ENCODE measurements around the gene CCNF. TPM values are rescaled to one million over a fixed set of nuclear protein-coding genes. Genes with fewer than 3 reads are reported as not detected.

The CCNF gene
- total RNA-seq, 2 donors from 2014 or later, result 0.99 to 2.3 TPM

GRCh38 chr16:2452650-2453049, 23.4 kb downstream of the CCNF start:
- no peak for TF ChIP-seq CTCF (IDR thresholded peaks at IDR 0.05)
- TF ChIP-seq POLR2A (IDR thresholded peaks at IDR 0.05), result no peak
- 95% methylated on average over 8 of the region's 8 CpGs for WGBS, 2 donors
- DNase-seq, result no peak

GRCh38 chr16:2455081-2455845, 26.0 kb downstream of the CCNF start:
- no peaks in the 10 kb centered on the region for H3K36me3 ChIP-seq (replicated peaks in 1 of 2; ENCODE audit: insufficient read depth in 1 of 2, low read depth in 2 of 2)
- H3K9me3 ChIP-seq, result no peaks in the 10 kb centered on the region
- H3K27me3 ChIP-seq, result no peaks in the 10 kb centered on the region
- TF ChIP-seq POLR2A (IDR thresholded peaks at IDR 0.05) (no peak), CTCF (IDR thresholded peaks at IDR 0.05) (no peak)
- 93 to 96% methylated on average over 16 to 28 of the region's 28 CpGs for whole genome bisulfite sequencing, 2 donors
- peaks cover 11% of the 10 kb centered on the region for H3K4me1 ChIP-seq
- H3K4me3 ChIP-seq, result no peak overlapping the region
- no peak overlapping the region for H3K27ac ChIP-seq
- DNase-seq (no peak), ATAC-seq (no peak)
- intact Hi-C loops (cut with DNase I), result no loop called here

More at GRCh38 chr16:2452650-2453049, 23.4 kb downstream of the CCNF start:
- ATAC-seq, result no peak
- H3K27ac ChIP-seq, result no peak overlapping the region
- no peaks in the 10 kb centered on the region for H3K36me3 ChIP-seq (replicated peaks in 1 of 2; ENCODE audit: insufficient read depth in 1 of 2, low read depth in 2 of 2)
- no peaks in the 10 kb centered on the region for H3K4me1 ChIP-seq
- H3K4me3 ChIP-seq, result no peak overlapping the region
- intact Hi-C loops (cut with DNase I), result no loop called here
- no peaks in the 10 kb centered on the region for H3K9me3 ChIP-seq
- no peaks in the 10 kb centered on the region for H3K27me3 ChIP-seq

GRCh38 chr16:2456551-2457153, 27.4 kb downstream of the CCNF start:
- Histone ChIP-seq H3K27ac (no peak overlapping the region), H3K9me3 (no peaks in the 10 kb centered on the region), H3K27me3 (no peaks in the 10 kb centered on the region), H3K36me3 (replicated peaks in 1 of 2; ENCODE audit: insufficient read depth in 1 of 2, low read depth in 2 of 2) (no peaks in the 10 kb centered on the region), H3K4me3 (no peak overlapping the region), H3K4me1 (peaks cover 15% of the 10 kb centered on the region)
- WGBS, 2 donors, result 91 to 95% methylated on average over 16 to 21 of the region's 21 CpGs
- intact Hi-C loops (cut with DNase I), result no loop called here
- ATAC-seq (no peak), DNase-seq (no peak)
- TF ChIP-seq POLR2A (IDR thresholded peaks at IDR 0.05), result no peak
- no peak for TF ChIP-seq CTCF (IDR thresholded peaks at IDR 0.05)

GRCh38 chr16:2457267-2457666, 28.0 kb downstream of the CCNF start:
- no peaks in the 10 kb centered on the region for H3K27me3 ChIP-seq
- intact Hi-C loops (cut with DNase I), result no loop called here
- H3K4me1 ChIP-seq, result peaks cover 15% of the 10 kb centered on the region
- no peaks in the 10 kb centered on the region for H3K9me3 ChIP-seq
- ATAC-seq (no peak), DNase-seq (no peak)
- WGBS, 2 donors, result 84 to 90% methylated on average over 10 to 13 of the region's 13 CpGs
- no peak overlapping the region for H3K4me3 ChIP-seq
- H3K27ac ChIP-seq, result no peak overlapping the region
- TF ChIP-seq CTCF (IDR thresholded peaks at IDR 0.05), result no peak
- TF ChIP-seq POLR2A (IDR thresholded peaks at IDR 0.05), result no peak
- H3K36me3 ChIP-seq (replicated peaks in 1 of 2; ENCODE audit: insufficient read depth in 1 of 2, low read depth in 2 of 2), result no peaks in the 10 kb centered on the region

All from body of pancreas (tissue), 4 donors.